HG03025 (cell line): Measurements from ENCODE around the gene KIF26A.

Source experiments
- ATAC-seq: cut with Tn5 transposase; IDR thresholded peaks from one replicate; pipeline ENCODE4 v1.9.1; 2021; ENCODE audit warnings: mild to moderate bottlenecking, moderate library complexity; ENCODE audit not compliant: unreplicated experiment, low FRiP score

The KIF26A gene

DNA sequence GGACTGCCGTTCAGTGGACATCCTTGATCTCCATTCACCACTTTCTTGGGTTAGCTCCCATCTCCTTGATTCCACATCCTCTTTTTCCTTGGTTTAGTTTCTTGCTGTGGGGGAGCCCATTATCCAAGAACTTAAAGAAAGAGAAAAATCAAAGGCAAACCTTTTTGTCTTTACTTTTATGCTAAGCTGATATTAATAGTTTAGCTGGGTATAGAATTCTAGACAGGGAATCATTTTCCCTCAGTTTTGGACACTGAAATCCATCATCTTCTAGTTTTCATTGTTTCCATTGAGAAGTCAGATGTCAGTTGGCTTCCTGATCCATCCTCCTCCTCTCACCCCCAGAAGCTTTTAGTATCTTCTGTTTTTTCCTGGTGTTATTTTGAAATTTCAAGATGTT, 8.8 kb upstream of the KIF26A start:
- no peak for ATAC-seq

DNA sequence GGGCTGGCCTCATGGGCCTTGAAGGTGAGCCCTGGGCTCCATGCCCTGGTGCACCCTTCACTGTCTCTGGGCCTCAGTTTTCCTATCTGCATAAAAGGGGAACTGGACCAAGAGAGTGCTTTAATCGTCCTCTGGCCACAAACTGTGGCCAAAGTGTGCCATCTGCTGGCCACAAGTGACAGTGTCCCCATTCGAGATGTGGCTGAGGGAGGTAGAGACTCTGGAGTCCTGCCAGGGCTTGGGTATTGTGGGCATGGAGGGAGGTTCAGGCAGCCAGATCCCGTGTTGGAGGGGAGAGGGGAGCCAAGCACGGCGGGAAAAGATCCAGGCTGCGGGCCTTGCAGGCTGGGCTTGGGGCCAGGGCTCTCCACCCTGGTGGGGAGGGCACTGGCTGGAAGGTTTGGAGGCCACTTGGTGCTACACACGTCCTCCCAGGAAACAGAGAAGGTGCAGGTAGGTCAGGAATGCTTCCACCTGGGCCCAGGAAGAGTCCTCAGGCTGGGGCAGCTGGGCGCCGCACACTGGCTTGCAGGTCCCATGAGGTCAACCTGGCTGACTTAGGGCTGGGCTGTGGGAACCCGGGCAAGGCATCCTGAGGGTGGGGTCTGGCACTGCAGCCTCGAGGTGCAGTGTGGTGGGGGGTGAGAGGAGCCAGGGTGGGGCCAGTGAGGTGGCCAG, 7.3 kb upstream of the KIF26A start:
- ATAC-seq: no peak

DNA sequence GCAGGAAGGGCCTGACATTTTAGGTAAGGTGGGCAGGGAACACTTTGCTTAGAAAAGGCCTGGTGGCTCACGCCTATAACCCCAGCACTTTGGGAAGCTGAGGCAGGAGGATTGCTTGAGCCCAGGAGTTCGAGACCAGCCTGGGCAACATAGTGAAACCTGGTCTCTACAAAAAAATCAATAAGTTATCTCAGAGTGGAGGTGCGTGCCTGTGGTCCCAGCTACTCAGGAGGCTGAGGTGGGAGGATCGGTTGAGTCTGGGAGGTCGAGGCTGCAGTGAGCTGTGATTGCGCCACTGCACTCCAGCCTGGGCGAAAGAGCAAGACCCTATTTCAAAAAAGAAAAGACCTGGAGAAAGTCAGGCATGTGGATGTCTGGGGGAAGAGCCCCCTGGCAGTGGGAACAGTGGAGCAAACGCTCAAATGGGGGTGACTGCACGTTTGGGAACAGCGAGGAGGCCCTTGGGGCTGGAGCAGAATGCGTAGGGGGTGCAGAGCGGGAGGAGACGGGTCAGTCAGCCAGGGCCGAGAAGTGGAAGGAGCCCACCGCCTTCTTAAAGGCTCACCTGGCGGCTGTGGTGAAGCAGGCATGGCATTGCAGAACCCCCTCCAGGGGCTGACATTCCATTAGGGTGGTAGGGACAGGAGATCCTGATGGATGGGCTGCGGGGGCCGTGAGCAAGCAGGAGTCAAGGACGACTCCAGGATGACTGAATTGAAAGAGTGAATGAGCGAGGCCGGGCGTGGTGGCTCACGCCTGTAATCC, 6.2 kb upstream of the KIF26A start:
- ATAC-seq: no peak

DNA sequence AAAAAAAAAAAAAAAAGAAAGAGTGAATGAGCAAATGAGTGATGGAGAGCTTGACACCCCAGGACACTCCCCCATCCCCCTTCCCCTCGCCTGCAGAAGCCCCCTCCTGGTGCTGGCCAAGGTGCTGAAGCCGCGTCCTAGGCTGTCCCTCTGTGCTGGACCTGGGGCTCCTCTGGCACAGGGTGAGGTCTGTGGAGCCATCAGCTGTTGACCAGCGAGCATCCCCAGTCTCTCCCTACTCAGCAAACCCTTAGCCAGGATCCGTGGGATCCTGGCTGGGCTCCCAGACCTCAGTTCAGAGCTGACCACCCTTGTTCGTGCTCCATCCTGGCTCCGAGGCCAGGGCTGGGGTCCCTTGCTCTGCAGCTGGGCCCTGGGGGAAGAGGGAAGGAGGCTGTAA, 5.4 kb upstream of the KIF26A start:
- no peak for ATAC-seq

DNA sequence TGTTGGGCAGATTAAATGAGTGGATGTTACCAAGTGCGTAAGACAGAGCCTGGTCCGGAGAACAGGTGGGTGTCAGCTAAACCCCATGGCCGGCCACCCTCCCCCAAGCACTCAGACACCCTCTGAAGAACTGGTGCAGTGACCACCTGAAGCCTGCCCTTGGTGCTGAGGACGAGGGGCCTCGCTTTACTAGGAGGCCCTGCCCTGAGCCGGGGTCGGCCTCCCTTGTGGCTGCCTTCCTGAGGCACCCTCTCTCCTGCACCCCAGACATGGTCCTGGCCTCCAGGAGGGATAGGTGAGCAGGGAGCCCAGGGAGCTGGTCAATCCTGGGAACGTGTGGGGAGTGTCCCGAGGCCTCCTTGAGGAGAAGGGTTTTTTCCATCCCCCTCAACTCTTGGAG, 4.9 kb upstream of the KIF26A start:
- ATAC-seq: no peak

DNA sequence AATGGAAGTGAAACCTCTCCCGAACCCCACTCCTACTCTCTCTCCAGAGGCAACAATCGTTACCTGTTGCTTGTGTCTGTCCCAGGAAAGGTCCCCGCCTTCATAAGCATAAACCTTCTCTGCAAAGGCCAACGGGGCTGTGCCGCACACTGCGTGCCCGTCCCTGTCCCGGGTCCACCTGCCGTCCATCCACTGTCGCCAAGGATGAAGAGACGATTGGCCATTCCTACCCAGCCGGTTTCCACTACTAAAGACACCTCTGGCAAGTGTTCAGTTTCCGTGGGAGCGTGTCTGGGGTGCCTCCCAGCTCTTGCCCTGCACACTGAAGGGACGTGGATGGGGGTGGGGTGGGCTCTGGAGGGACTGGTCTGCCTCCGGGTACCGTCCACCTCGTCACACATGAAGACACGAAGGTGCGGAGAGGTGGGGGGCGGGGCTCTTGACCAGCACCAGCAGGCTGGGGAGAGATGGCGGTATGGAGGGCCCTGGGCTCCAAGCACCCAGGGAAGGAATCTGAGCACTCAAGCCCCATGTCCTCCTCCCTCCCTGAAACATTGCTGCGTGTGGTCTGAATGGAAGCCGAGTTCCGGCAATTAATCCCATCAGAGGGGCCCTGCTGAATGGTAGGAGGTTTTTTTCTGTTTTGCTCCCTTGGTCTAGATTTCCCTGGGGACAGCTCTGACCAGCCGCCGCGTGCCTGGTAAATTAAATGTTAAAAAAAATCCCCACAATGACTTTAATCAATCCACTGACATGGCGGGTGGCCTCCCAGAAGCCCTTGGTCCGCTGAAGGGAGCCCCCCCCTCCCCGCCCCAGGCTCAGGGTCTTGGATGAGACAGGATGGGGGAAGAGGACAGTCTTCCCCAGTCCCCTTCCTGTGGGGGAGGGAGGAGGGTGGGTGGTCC, 4.1 kb upstream of the KIF26A start:
- no peak for ATAC-seq

DNA sequence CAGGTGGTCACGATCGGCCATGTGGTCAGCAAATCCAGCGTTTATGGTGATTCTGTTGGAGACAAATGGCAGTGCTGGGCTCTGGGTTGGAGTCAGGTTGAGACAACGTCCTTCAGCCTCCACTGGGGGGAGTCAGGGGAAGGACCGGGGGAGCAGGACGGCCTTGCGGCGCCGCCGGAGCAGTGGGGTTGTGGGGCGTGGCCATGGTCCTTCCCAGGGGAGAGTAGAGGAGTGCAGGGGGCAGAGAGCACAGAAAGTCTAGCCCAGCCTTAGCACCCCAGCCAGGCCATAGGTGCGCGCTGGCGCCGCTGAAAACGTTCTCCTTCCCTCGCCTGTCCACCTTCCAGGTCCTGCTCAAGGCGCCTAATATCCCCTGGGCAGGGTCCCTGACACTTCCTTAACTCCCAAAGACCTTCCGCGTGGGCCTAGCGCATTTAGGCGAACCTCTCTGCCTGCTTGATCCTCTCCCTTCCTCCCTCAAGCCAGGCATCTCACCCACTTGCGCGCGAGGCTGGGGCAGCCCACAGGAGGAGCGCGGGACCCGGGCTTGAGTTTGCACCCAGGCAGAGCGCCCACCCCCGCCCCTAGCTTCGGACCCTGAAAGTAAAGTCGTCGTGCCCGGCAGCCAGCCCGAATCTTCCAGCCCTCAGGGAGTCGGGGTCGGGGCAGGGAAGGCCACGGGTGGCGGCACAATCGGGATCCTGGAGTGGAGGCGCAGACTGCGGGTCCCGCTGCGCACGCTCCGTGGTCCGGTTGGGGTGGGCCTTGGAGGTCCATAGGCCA, 3.1 kb upstream of the KIF26A start:
- ATAC-seq: no peak

DNA sequence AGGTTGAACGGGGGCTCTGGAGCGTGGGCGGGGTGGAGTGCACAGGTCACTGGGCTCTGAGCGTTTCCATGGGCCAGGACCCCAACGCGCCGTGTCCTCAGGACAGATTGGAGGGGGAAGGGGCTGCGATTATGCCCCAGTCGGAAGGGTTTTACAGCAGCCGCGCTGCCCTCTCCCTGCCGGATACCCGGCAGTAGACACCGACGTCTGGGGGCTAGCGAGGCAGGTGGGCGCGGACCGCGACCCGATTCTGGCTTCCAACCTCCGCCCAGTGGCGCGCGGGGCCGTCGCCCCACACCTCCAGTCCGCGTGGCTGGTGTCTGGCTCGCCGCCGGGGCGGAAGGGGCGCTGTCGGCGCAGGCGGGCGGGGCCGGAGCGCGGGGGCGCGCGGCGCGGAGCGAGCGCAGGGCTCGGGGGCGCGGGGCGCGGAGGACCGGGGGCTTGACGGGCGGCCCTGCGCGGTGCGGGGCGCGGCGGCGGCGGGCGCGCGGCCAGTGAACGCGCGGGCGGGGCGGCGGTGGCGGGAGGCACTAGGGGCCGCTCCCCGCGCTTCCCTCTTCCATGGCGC, 2.4 kb upstream of the KIF26A start:
- no peak for ATAC-seq

DNA sequence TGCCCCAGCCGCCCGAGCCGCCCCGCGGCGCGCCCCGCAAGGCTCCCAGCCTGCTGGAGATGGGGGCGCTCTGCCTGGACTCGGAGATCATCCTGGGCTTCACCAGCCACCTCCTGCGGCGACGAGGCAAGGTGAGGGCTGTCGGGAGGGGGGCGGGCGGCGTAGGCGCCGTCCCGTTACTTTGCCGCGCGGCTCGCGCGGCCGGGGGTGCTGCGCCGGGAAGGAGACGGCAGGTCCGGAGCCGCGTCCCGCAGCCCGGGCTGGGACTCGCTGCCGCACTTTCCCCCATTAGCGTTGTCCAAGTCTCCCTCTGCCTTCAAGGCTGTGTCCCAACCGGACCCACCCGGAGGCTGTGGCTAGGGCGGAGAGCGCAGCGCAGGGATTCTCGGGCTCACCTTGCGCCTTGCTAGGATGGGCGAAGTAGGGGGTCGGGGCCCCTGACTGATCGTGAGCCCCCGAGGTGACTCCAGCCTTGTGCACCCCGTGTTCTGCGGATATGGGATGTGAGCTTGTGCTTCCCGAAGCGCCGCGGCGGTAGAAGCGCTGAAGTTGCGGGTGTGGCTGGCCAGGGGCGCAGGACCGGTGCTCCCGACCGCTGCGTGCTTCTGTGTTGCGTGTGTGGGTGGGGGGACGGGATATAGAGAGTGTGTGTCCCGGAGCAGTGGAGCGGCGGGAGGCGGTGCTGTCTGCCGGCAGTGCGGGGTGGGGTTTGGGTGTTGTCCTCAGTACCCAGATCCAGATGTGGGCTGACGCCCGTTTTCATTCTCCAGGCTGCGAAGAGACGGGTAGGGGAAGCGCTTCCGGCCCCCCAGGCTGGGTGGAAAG, 1.7 kb upstream of the KIF26A start:
- ATAC-seq: no peak

DNA sequence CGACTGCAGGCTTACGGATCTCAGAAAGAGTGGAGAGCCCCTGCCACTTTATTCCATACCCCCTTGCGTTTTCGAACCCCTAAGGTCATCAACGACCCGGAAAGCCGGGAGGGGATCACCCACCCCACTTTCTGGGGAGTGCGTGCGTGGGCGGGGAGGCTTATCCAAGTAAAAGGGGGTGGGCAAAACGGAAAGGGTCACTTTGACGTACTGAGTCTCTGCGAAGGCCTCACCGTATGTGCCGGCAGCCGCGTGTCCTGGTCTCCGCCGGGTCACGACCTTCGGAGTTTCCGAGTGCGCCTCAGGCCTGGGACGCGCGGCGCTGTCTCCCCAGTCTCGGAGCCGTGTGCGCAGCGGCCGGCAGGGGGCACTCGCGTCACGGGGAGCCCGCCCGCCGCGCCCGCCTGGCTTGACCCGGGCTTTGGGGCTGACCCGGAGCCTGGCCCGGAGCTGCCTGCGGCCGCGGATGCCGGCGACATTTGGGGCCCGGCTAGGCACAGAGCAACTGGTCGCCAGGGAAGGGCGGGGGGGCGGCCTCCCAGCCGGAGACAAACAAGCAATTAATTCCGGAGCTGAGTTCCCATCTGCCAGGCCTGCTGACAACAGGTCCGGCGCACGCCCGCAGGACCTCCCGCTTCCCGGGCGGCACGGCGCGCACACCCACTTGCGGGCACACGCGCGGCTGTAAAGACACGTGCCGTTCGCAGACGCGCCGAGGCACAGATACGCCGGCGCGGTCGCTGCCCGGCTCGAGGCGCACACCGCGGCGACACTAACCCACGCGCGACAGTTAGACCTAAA, 890 bp upstream of the KIF26A start:
- no peak for ATAC-seq

DNA sequence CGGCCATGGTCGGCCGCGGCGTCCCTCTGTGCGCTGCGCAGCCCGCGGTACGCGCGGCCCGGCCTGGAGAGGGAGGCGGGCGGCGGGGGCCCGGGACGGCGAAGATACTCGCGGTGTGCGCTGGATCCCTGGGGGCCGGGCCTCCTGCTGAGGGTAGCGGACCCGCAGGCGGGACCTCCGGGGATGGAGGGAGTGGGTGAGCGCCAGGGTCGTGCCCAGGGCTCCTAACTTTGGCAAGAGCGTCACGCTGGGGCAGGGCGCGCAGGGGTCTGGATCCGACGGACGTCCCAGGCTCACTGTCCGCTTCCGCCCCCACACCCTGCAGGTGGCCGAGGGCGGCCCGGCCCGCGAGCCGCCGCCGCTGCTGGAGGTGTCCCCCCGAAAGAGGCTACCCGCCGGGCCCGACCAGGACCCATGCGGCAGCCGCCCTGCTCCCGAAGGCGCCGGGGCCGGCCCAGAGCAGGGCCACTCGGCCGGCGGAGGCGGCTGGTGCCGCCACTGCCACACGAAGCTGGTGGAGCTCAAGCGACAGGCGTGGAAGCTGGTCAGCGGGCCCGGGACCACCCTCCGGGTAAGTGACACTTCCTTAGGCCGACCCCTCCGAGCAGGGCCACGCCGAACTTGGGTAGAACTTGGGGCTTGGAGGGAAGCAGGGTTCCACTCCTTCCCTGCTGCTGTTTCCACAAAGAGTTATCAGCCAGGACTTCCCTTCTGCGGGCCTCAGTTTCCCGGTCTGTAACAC, 502 bp downstream of the KIF26A start:
- ATAC-seq: no peak

DNA sequence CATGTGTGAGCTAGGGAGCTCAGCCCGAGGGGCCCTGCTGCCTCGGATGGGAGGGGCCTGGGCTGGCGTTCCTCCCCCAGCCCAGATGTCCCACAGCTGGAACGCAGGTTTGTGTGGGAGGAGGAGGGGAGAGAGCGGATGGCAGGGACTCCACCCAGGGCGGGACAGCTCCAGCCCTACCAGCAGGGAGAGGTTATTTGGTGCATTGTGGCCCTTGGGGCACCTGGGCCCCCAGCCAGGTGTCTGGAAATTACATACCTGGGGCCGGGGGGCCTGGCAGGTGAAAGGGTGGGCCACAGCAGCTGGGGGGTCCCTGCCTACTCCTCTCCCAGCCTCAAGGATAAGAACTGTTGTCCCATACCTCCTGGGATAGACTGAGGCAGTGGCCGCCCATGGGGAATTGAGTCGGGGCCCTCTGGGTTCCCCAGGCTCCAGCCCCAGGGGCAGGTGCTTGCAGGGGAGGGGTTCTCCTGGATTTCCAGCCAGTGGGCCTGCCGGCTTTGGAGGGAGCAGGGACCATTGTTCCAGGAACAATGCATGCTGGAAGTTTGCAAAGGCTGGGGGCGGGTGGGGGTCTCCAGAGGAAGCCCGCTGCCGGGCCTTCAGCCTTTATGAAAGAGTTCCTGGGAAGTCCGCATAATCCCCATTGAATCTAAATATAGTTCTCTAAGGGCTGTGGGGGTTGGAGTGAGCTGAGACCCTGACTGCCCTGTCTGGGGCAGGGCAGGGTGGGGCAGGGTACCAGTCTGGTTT, 1.2 kb downstream of the KIF26A start:
- no peak for ATAC-seq

DNA sequence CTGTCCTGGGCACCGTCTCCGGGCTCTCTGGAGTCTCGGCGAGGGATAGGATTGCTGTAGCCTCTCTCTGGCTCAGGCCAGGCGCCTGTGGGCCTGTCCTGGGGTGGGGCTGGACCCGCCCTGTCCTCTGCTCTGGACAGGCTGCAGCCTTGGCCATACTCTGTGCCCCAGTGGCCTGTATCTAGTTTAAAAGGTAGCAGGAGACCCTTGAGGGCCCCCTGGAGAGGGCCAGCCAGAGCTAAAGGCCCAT, 1.8 kb downstream of the KIF26A start:
- no peak for ATAC-seq

DNA sequence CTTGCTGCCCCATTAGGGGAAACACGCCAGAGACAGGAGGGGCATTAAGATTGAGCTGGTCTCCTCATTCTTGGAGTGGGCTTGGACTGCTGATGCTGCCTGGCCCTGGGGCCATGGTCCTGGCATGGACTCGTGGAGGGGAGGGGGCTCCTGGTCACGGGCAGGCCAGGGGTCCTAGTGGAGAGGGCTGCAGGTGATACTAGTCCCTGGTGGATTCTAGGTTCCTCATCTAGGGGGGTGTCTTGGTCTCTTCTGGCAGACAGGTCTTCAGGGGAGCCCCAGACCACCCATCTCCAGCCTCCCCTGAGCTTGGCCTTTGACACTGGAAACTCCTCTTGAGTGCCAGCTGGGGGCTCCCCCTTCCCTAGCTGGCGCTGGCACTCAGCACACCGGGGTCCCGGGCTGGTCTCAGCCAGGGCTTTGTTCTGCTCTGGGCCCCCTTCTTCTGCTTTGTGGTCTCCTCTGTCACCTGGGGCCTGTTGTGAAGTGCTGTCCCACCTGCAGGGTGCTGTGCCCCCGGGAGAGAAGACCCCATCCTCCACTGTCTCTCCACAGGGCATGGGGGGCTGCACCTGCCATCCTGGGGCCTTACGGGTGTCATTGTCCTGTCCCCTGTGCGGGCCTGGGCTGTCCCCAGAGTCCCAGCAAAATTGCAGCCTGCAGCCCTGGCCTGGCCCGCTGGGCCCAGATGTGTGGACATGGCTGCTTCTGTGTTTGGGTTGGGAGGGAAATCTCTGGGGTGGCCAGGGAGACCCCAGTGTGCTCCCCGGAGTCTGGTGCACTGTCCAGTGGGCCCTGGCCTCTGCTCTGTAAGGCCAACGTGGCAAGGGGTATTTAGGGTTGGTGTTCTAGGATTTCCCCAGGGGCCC, 2.3 kb downstream of the KIF26A start:
- ATAC-seq: no peak

DNA sequence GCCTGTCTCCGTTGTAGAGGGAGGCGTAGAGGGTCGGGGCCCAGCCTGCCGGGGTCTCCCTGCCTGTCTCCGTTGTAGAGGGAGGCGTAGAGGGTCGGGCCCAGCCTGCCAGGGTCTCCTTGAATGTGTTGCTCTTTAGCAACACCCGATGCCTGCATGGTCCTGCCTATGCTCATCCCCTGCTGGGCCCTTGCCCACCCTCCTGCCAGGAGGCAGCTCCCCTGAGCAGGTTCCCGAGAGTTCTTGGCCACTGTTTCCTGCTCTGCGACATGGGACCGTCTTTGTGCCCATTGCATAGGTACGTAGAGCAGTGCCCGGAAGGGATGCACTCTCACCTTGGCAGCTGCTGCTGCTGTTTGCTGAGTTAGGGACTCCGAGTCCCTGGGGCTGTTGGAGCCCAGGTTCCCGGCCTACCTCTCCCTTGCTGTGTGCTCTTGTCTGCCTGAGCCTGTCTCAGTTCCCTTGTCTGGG, 3.3 kb downstream of the KIF26A start:
- no peak for ATAC-seq

DNA sequence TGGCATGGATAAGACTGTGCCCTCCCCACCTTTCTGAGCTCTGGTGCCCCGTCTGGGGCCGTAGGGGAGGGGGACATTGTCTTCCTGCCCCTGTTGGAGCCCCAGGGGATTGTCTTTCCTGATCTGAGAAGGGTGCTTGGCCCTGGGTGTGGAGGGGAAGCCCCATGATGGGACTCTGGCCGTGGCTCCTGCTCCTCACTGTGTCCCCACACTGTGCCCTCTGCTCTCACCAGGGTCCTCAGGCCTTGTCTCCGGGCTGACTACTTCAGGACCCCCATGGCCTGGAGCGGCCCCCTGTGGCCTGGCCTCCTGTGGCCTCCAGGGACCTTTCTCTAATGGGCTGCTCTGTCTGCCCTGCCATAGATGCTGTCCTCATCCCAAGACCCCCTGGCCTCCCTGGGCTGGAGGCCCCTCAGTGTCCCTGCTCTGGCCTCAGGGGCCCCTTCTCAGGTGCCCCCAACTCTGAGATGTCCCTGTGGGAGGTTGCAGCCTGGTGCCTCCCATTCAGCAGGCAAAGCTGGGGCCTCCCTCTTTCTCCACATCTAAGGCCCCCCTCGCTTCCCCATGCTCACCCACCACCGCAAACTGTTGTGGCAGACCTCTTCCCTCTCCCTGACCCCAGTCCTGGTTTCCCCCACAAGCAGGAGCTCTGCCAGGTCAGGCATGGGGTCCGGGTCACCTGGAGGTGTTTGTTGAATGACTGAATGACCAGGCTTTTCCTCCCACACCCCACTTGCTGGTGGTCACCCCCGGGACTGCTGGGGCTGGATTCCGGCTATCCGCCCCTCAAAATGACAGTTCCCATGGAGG, 4.0 kb downstream of the KIF26A start:
- no peak for ATAC-seq
